Keratinocyte (primary cell): Measurements from ENCODE around the gene STARD10. TPM values are rescaled to one million over a fixed set of nuclear protein-coding genes. Genes with fewer than 3 reads are reported as not detected.

Source experiments
- DNase-seq: peaks from one replicate; pipeline ENCODE4 v3.0.0-alpha.2; 2011; ENCODE audit warnings: low read depth, missing footprints, low spot score
- FAIRE-seq: peaks from 2 replicates; lab custom pipeline; 2011; peaks lifted over from hg19 to GRCh38; lab: Jason Lieb, UNC
- H2AFZ ChIP-seq: 2 replicates; pipeline ENCODE4 v1.6.0; 2012; ENCODE audit warnings: low read length, control low read depth, inconsistent platforms; ENCODE audit not compliant: control insufficient read depth
- H3K27ac ChIP-seq: 2 replicates; pipeline ENCODE4 v1.5.1; 2011; ENCODE audit warnings: low read length; ENCODE audit not compliant: control insufficient read depth, insufficient read depth
- H3K27me3 ChIP-seq: 3 replicates; pipeline ENCODE4 v1.6.0; 2011; ENCODE audit warnings: low read length; ENCODE audit not compliant: control insufficient read depth, insufficient read depth; ENCODE audit errors: extremely low read depth
- H3K36me3 ChIP-seq, 2 experiments: 2 replicates in 1 of 2; 3 replicates in 1 of 2; pipeline ENCODE4 v1.5.1; 2011; ENCODE audit warnings: low read length in 2 of 2, mild to moderate bottlenecking in 1 of 2; ENCODE audit not compliant: control insufficient read depth in 2 of 2, insufficient read depth in 2 of 2; ENCODE audit errors: extremely low read depth in 1 of 2
- H3K4me1 ChIP-seq: 3 replicates; pipeline ENCODE4 v1.5.1; 2011; ENCODE audit warnings: low read length; ENCODE audit not compliant: control insufficient read depth, insufficient read depth; ENCODE audit errors: extremely low read depth
- H3K4me2 ChIP-seq: 3 replicates; pipeline ENCODE4 v1.6.0; 2011; ENCODE audit warnings: low read depth, low read length; ENCODE audit not compliant: control insufficient read depth, insufficient read depth; ENCODE audit errors: extremely low read depth
- H3K4me3 ChIP-seq, 3 experiments: fragments of 200-600 bp in 1 of 3; sonication (generic) in 1 of 3; 2 replicates in 2 of 3; 3 replicates in 1 of 3; pipeline ENCODE4 v1.5.1; 2011 to 2016; ENCODE audit warnings: low read length in 3 of 3, mild to moderate bottlenecking in 3 of 3, control low read depth in 2 of 3, inconsistent platforms in 1 of 3, low read depth in 1 of 3, mixed read lengths in 1 of 3, mixed run types in 1 of 3, moderate library complexity in 1 of 3; ENCODE audit not compliant: control insufficient read depth in 2 of 3, insufficient read depth in 2 of 3; ENCODE audit errors: extremely low read depth in 1 of 3
- H3K79me2 ChIP-seq: 2 replicates; pipeline ENCODE4 v1.6.0; 2012; ENCODE audit warnings: low read length; ENCODE audit not compliant: control insufficient read depth, insufficient read depth
- H3K9ac ChIP-seq: 3 replicates; pipeline ENCODE4 v1.6.0; 2011; ENCODE audit warnings: low read length; ENCODE audit not compliant: control insufficient read depth, insufficient read depth; ENCODE audit errors: extremely low read depth
- H3K9me1 ChIP-seq: 3 replicates; pipeline ENCODE4 v1.6.0; 2011; ENCODE audit warnings: low read length; ENCODE audit not compliant: control insufficient read depth, insufficient read depth; ENCODE audit errors: extremely low read depth
- H3K9me3 ChIP-seq: 2 replicates; pipeline ENCODE4 v1.5.1; 2012; ENCODE audit warnings: low read depth, low read length; ENCODE audit not compliant: control insufficient read depth
- H4K20me1 ChIP-seq: 3 replicates; pipeline ENCODE4 v1.6.0; 2011; ENCODE audit warnings: low read length; ENCODE audit not compliant: control insufficient read depth, insufficient read depth; ENCODE audit errors: extremely low read depth
- EZH2 ChIP-seq: IDR thresholded peaks from one replicate; pipeline ENCODE4 v1.6.1; 2012; ENCODE audit warnings: inconsistent platforms, mild to moderate bottlenecking, low read length, moderate library complexity
- dilution Hi-C: fragments of 300-500 bp; cut with MboI; formaldehyde crosslinking; loops from one replicate; pipeline ENCODE4 v1.7.0; 2020; ENCODE audit warnings: low sequenced_read_pairs; ENCODE audit not compliant: extremely low pct_ligation_motif_present
- polyA plus RNA-seq, 5 experiments: library from polyadenylated mRNA; depleted of rRNA in 3 of 5; stranded (reverse) in 3 of 5; stranded (forward) in 1 of 5; unstranded in 1 of 5; fragments of >200 nt; gene quantifications; 1 replicate in 1 of 5; 2 replicates in 3 of 5; 3 replicates in 1 of 5; pipeline versions ENCODE4 v1.2.1 to v1.2.3, GENCODE V29; 2011 to 2012; ENCODE audit warnings: missing spikeins in 2 of 5, low read depth in 1 of 5, low replicate concordance in 1 of 5
- TF ChIP-seq, protein P1 (sequence below), 3 experiments: IDR thresholded peaks in 1 of 3; conservative IDR thresholded peaks in 1 of 3; optimal IDR thresholded peaks in 1 of 3; 2 replicates in 2 of 3; 3 replicates in 1 of 3; pipeline versions ENCODE3 to v1.5.1; 2011; ENCODE audit warnings: low read length in 3 of 3, mild to moderate bottlenecking in 3 of 3, moderate library complexity in 2 of 3, control low read depth in 1 of 3, inconsistent platforms in 1 of 3; ENCODE audit not compliant: insufficient read depth in 2 of 3; ENCODE audit errors: extremely low read depth in 1 of 3

STARD10 gene
- polyA plus RNA-seq, 1 donor (not counting 4 experiments of a cell fraction or from before 2014, with no cell fraction given): 67.0 TPM

DNA sequence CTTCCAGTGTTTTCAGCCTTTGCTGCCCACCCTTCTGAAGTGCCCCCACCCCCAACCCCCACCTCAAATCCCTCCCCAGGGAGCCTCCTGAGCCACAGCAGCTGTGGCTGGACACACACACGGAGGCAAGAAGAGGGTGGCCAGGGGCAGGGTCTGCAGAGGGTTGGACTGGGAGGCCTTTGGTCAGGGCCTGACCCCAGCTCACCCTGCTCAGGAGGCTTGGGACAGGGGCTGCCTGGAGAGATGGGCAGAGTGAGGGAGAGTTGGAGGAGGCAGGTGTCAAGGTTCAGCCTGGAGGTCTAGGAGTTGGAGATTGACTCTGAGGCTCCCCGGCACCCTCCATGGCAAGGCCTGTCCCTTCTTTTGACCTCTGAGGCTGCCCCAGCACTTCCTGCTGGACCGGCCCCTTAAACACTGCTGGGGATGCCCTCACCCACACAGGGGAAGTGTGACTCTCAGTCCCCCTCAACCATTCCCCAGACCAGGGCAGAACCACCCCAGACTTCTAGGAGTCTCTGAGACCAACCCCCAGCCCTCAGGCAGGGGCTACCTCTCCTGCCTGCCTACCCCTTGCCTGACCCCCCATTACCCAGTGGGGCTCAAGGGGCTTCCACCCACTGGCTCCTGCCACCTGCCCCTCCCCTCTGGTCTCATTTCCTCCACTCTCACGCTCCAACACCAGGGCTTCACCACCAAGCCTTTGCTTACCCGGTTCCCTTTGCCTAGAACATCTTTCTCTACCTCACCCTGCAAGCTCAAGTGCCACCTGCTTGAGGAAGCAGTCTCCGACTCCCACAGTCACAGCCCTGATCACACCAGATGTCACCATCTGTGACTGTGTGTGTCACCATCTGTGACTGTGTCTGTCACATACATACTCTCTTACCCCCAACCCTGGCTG is 50.3 kb downstream of the STARD10 start:
- Histone ChIP-seq H3K79me2 (peaks cover 40% of the 10 kb centered on the region), H3K36me3 (peaks cover 1 to 8% of the 10 kb centered on the region in 2 experiments), H3K4me3 (no peak overlapping the region), H4K20me1 (peaks cover 3% of the 10 kb centered on the region), H2AFZ (no peak overlapping the region), H3K4me1 (peaks cover 32% of the 10 kb centered on the region), H3K4me2 (no peak overlapping the region), H3K9me1 (no peaks in the 10 kb centered on the region), H3K27me3 (no peaks in the 10 kb centered on the region), H3K9ac (no peak overlapping the region), H3K9me3 (no peaks in the 10 kb centered on the region), H3K27ac (no peak overlapping the region)
- no peak for DNase-seq
- FAIRE-seq: no peak
- dilution Hi-C loops: no loop called here
- no peak for TF ChIP-seq EZH2
- TF ChIP-seq, protein P1, sequence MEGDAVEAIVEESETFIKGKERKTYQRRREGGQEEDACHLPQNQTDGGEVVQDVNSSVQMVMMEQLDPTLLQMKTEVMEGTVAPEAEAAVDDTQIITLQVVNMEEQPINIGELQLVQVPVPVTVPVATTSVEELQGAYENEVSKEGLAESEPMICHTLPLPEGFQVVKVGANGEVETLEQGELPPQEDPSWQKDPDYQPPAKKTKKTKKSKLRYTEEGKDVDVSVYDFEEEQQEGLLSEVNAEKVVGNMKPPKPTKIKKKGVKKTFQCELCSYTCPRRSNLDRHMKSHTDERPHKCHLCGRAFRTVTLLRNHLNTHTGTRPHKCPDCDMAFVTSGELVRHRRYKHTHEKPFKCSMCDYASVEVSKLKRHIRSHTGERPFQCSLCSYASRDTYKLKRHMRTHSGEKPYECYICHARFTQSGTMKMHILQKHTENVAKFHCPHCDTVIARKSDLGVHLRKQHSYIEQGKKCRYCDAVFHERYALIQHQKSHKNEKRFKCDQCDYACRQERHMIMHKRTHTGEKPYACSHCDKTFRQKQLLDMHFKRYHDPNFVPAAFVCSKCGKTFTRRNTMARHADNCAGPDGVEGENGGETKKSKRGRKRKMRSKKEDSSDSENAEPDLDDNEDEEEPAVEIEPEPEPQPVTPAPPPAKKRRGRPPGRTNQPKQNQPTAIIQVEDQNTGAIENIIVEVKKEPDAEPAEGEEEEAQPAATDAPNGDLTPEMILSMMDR (optimal IDR thresholded peaks at IDR 0.05 in 1 of 3, IDR thresholded peaks at IDR 0.05 in 1 of 3, conservative IDR thresholded peaks at IDR 0.05 in 1 of 3; ENCODE audit: extremely low read depth in 1 of 3, insufficient read depth in 2 of 3, low read length in 3 of 3): no peak

DNA sequence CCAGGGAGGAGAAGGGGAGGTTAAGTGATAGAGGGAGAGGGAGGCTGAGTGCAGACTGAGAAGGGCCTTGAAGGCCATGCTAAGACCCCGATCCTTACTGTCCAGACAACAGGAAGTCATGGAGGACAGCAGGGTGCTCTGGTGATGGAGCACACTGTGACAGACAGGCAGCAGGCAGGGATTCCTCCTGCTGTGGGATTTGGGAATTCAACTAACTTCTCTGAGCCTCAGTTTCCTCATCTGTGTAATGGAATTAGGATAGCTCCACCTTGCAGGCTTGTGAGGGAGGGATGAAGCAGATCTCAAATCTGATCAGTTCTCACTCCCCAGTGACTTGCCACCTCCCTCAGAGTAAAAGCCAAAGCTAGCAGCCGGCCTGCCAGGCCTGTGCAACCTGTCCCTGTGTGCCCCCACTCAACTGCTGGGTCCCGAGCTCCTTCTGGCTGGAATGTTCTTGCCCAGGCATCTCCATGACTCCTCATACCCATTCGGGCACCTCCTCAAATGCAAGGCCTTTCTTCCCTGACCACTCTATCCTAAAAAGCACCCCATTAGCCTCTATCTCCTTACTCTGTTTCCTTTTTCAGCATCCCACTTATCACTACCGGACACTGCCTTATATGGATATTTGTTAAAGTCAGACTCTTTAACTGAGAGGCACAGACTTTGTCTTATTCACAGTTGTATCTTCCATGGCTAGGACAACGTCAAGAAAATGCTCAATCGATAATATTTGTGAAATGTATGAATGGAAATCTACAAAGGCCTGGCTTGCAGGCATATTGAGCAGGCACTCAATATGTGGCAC is 51.1 kb downstream of the STARD10 start:
- H3K36me3 ChIP-seq: peaks cover 1 to 11% of the 10 kb centered on the region in 2 experiments
- H3K9me1 ChIP-seq: peaks cover 3% of the 10 kb centered on the region
- peaks cover 39% of the 10 kb centered on the region for H3K79me2 ChIP-seq
- no peak overlapping the region for H3K9ac ChIP-seq
- no peak for FAIRE-seq
- dilution Hi-C loops: no loop called here
- no peak overlapping the region for H3K27ac ChIP-seq
- H3K9me3 ChIP-seq: no peaks in the 10 kb centered on the region
- no peak for TF ChIP-seq EZH2
- TF ChIP-seq, protein P1 (optimal IDR thresholded peaks at IDR 0.05 in 1 of 3, IDR thresholded peaks at IDR 0.05 in 1 of 3, conservative IDR thresholded peaks at IDR 0.05 in 1 of 3; ENCODE audit: extremely low read depth in 1 of 3, insufficient read depth in 2 of 3, low read length in 3 of 3): no peak
- no peak overlapping the region for H3K4me2 ChIP-seq
- H3K4me3 ChIP-seq: no peak overlapping the region
- H4K20me1 ChIP-seq: peaks cover 2% of the 10 kb centered on the region
- DNase-seq: no peak
- H2AFZ ChIP-seq: no peak overlapping the region
- peaks cover 40% of the 10 kb centered on the region for H3K4me1 ChIP-seq
- no peaks in the 10 kb centered on the region for H3K27me3 ChIP-seq
